ENCODE data around the gene MEAK7. TPM values are rescaled to one million over a fixed set of nuclear protein-coding genes. Genes with fewer than 3 reads are reported as not detected.

The MEAK7 gene
- total and polyA plus RNA-seq, 12 donors: 3.2 to 7.6 (median 5.5) TPM

GRCh38 chr16:84502581-84502980 lies 1.9 kb downstream of the MEAK7 start:
- Histone ChIP-seq H3K4me1 (peaks cover 4 to 29% (median 20%) of the 10 kb centered on the region in 9 donors), H3K9me3 (no peaks in the 10 kb centered on the region), H3K4me3 (no peak overlapping the region), H3K36me3 (peaks cover 0 to 25% (median under 1%) of the 10 kb centered on the region in 9 donors), H3K27me3 (no peaks in the 10 kb centered on the region), H3K27ac (no peak overlapping the region)
- no peak for DNase-seq
- 90 to 98% methylated on average over 6 of the region's 6 CpGs for WGBS, 2 donors
- no peak for ATAC-seq
- TF ChIP-seq, protein P1, sequence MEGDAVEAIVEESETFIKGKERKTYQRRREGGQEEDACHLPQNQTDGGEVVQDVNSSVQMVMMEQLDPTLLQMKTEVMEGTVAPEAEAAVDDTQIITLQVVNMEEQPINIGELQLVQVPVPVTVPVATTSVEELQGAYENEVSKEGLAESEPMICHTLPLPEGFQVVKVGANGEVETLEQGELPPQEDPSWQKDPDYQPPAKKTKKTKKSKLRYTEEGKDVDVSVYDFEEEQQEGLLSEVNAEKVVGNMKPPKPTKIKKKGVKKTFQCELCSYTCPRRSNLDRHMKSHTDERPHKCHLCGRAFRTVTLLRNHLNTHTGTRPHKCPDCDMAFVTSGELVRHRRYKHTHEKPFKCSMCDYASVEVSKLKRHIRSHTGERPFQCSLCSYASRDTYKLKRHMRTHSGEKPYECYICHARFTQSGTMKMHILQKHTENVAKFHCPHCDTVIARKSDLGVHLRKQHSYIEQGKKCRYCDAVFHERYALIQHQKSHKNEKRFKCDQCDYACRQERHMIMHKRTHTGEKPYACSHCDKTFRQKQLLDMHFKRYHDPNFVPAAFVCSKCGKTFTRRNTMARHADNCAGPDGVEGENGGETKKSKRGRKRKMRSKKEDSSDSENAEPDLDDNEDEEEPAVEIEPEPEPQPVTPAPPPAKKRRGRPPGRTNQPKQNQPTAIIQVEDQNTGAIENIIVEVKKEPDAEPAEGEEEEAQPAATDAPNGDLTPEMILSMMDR (IDR thresholded peaks at IDR 0.05): no peak
- intact Hi-C loops (cut with DNase I): no loop called here

DNA sequence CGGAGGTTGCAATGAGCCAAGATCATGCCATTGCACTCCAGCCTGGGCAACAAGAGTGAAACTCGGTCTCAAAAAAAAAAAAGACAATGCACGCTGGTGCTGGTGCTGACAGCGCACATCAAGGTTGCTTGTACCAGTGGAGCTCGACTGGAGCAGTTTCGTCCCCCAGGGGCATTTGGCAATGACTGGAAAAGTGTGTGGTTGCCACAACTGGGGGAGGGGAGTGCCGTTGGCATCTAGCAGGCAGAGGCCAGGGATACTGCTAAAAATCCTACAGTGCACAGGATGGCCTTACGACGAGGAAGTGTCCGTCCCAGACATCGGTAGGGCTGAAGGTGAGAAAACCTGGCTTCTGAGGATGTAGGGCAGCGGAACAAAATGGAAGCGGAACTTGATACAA lies 2.4 kb downstream of the MEAK7 start:
- Histone ChIP-seq H3K4me1 (peaks cover 4 to 29% (median 20%) of the 10 kb centered on the region in 9 donors), H3K36me3 (peaks cover 0 to 30% (median 6%) of the 10 kb centered on the region in 9 donors), H3K9me3 (no peaks in the 10 kb centered on the region), H3K27ac (no peak overlapping the region), H3K4me3 (no peak overlapping the region), H3K27me3 (no peaks in the 10 kb centered on the region)
- ATAC-seq (no peak), DNase-seq (no peak)
- WGBS, 2 donors: 88 to 98% methylated on average over 13 of the region's 13 CpGs
- TF ChIP-seq, protein P1 (IDR thresholded peaks at IDR 0.05): no peak
- intact Hi-C loops (cut with DNase I): no loop called here

- DNase-seq (no peak), ATAC-seq (no peak)
- TF ChIP-seq, protein P1 (IDR thresholded peaks at IDR 0.05): no peak
- Histone ChIP-seq H3K36me3 (peaks cover 0 to 39% (median 15%) of the 10 kb centered on the region in 9 donors), H3K27ac (no peak overlapping the region), H3K9me3 (no peaks in the 10 kb centered on the region), H3K4me1 (peaks cover 4 to 27% (median 20%) of the 10 kb centered on the region in 9 donors), H3K27me3 (no peaks in the 10 kb centered on the region), H3K4me3 (no peak overlapping the region)
- intact Hi-C loops (cut with DNase I): no loop called here
- 91 to 95% methylated on average over 12 of the region's 12 CpGs for WGBS, 2 donors
Measured at GRCh38 chr16:84501077-84501735, 3.3 kb downstream of the MEAK7 start.

DNA sequence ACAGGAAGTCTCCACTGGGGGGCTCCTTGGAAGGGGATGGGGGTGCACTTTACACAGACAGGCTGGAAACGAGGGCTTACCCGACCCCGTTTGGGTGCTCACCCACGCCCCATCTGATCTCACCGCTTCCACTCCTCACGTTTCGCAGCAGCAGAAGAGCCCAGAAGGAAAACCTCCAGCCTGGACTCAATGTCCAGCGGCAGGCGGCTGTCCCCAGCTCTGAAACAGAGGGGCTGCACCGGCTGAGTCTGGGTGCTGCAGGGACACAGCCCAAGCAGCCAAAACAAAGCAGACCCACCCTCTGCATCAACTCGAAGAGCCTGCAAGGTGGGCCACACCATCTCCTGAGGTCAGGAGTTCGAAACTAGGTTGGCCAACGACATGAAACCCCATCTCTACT lies 3.9 kb downstream of the MEAK7 start:
- H3K27me3 ChIP-seq: no peaks in the 10 kb centered on the region
- ATAC-seq (no peak), DNase-seq (no peak)
- H3K4me1 ChIP-seq: peaks cover 4 to 22% (median 16%) of the 10 kb centered on the region in 9 donors
- intact Hi-C loops (cut with DNase I): no loop called here
- no peak overlapping the region for H3K4me3 ChIP-seq
- H3K36me3 ChIP-seq: peaks cover 0 to 45% (median 21%) of the 10 kb centered on the region in 9 donors
- H3K27ac ChIP-seq: no peak overlapping the region
- no peaks in the 10 kb centered on the region for H3K9me3 ChIP-seq
- TF ChIP-seq, protein P1 (IDR thresholded peaks at IDR 0.05): no peak
- 93 to 95% methylated on average over 13 of the region's 13 CpGs for WGBS, 2 donors

All from heart right ventricle (tissue), 16 donors.